Kidney epithelial cell (primary cell): ENCODE results near the gene TTC13. TPM values are rescaled to one million over a fixed set of nuclear protein-coding genes. Genes with fewer than 3 reads are reported as not detected.

Experiments
- DNase-seq: peaks from one replicate; pipeline ENCODE4 v3.0.0-alpha.2; 2010; ENCODE audit warnings: low read depth
- H3K27me3 ChIP-seq: 2 replicates; pipeline ENCODE4 v1.6.0; 2011; ENCODE audit warnings: low read length; ENCODE audit not compliant: control insufficient read depth, insufficient read depth
- H3K36me3 ChIP-seq: 2 replicates; pipeline ENCODE4 v1.5.1; 2011; ENCODE audit warnings: low read length; ENCODE audit not compliant: control insufficient read depth, insufficient read depth
- H3K4me3 ChIP-seq: 2 replicates; pipeline ENCODE4 v1.5.1; 2011; ENCODE audit warnings: low read depth, mild to moderate bottlenecking, control low read depth, low read length
- total RNA-seq: library from RNA; depleted of rRNA; stranded (reverse); fragments of >200 nt; gene quantifications from 2 replicates; pipeline ENCODE4 v1.2.3, GENCODE V29; 2015
- TF ChIP-seq, protein P1 (sequence below): IDR thresholded peaks from 2 replicates; pipeline ENCODE4 v1.5.1; 2011; ENCODE audit warnings: mild to moderate bottlenecking, moderate library complexity, low read length, control low read depth, inconsistent platforms; ENCODE audit not compliant: insufficient read depth, poor library complexity, severe bottlenecking

TTC13 gene
- total RNA-seq, 1 donor from 2014 or later: 8.3 TPM

DNA sequence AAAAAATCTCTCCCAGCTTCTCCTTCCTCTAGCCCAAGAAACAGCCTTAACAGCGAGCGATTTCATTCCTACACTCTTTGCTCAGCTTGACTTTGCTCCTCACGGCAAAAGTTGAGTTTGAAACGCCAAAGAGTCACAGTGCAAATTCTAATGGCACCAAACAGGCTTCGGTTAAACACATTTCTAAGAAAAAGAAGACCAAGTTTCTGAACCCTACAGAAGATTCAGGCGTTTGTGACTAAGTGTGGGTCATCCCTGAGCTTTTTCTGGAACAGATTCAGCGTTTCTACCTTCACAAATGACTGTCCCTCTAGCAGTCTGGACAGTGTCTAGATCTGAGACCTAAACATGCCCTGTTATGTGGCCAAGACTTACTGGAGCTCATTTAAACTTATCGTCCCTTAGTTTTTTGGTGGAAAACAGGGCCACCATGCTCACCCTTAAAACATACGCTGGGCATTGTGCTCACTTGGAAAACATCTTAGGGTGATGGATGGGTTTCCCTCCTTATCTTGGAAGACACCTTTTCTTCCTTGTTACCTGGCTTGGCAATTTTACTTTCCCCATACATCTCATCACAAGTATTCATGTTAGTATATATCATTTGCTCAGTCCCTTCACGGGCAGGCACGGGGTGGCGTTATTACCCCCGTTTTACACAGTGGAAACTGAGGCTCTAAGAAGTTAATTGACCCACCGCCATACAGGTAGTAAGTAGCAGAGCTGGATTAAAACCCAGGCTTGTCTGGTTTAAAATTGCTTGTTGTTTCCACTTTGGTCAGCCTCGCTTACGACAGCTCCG, 111.4 kb downstream of the TTC13 start:
- TF ChIP-seq, protein P1, sequence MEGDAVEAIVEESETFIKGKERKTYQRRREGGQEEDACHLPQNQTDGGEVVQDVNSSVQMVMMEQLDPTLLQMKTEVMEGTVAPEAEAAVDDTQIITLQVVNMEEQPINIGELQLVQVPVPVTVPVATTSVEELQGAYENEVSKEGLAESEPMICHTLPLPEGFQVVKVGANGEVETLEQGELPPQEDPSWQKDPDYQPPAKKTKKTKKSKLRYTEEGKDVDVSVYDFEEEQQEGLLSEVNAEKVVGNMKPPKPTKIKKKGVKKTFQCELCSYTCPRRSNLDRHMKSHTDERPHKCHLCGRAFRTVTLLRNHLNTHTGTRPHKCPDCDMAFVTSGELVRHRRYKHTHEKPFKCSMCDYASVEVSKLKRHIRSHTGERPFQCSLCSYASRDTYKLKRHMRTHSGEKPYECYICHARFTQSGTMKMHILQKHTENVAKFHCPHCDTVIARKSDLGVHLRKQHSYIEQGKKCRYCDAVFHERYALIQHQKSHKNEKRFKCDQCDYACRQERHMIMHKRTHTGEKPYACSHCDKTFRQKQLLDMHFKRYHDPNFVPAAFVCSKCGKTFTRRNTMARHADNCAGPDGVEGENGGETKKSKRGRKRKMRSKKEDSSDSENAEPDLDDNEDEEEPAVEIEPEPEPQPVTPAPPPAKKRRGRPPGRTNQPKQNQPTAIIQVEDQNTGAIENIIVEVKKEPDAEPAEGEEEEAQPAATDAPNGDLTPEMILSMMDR: no peak
- DNase-seq: no peak
- Histone ChIP-seq H3K4me3 (peak overlapping the region; percentile 91), H3K27me3 (no peaks in the 10 kb centered on the region), H3K36me3 (no peaks in the 10 kb centered on the region)

DNA sequence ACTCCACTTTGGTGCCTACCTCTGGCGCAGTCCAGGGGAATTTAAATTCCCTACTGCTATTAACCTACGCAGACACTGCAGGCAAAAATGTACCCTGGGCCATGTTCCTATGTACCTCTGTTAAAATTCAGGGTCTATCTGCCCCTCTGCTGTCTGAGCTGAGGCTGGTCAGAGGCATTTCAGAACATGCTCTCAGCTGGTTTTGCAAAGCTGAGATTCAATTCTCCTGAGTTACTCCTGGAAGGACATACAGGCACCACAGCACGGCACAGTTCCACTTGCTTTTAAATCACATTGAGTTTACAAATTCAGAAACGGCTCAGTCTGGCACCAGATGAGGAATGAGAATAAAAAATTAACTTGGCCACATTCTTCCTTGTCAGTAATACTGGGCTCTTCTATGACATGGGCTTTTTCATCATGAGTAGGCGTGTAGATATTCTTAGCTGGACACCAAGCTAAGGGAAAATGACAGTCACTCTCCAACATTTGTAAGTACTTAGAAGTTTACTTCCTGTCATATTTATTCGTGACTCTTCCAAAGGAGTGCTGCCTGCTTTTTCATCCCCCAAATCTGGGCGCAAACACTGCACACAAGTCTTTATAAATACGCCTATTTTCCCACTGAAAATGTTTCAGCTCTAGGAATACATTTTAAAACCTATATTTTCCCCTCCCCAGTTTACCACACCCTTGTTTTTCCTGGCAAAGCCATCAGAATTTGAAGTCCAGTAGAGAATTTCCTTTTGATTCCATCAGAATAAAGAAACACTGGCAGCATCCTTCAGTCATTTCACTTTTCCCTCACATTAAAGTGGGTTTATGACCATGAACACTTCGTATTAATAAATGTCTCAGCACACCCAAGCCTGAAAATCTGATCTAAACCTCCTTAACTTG, 112.2 kb downstream of the TTC13 start:
- TF ChIP-seq, protein P1: no peak
- no peaks in the 10 kb centered on the region for H3K36me3 ChIP-seq
- H3K27me3 ChIP-seq: no peaks in the 10 kb centered on the region
- DNase-seq: no peak
- peak overlapping the region; percentile 91 for H3K4me3 ChIP-seq

DNA sequence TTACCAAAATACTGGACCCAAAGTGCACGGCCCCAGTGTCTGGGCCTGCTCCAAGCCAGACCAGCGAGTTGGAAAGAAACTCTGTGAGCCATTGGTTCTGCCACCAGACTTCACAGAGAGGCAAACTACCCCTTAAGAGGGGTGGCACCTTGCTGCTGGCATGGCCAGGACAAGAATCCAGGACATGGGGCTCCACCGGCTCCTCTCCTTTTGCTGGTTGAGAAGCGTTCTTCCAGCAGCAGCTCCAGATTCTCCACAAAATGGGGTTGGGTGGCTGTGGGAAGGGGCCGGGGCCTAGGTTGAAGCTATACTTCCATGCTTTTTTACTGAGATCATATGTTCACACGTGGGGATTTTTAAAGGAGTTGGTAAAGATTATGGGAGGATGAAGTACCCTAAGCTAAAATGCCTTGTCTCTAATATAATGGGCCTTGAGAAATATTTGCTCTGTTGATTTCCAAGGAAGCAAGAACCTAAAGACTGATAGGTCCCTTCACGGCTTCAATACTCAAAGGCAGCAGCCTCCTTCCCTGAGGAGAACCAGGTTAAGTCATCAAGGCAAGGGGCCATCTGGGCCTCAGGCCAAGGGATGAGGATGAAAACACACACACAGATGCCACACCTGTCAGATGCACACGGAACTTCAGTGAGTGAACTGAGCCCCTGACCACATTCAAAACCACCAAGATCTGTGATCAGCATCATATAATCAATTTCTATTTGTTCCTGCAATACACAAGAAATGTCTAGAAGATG, 113.4 kb downstream of the TTC13 start:
- DNase-seq: no peak
- TF ChIP-seq, protein P1: no peak
- no peaks in the 10 kb centered on the region for H3K27me3 ChIP-seq

DNA sequence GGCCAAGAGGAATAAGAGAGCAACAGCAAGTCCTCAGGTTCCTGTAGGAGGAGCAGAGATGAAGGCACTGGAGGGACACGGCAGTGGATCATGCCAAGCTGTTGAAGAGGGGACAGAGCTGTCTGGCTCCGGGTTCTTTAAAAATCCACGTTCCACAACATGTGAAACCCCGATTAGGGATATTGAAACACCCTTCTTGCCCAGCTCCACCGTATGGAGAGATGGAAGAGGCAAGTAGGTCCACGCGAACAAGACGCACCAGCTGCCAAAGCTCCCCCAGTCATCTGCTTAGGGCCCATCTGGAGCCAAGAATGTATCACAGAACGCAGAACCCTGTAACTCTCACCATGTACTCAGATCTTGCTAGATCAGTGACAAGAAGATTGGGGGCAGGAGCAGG, 114.2 kb downstream of the TTC13 start:
- TF ChIP-seq, protein P1: no peak
- Histone ChIP-seq H3K4me3 (no peak overlapping the region), H3K36me3 (no peaks in the 10 kb centered on the region), H3K27me3 (no peaks in the 10 kb centered on the region)
- DNase-seq: no peak

More for the DNA sequence above, 113.4 kb downstream of the TTC13 start:
- H3K36me3 ChIP-seq: no peaks in the 10 kb centered on the region
- H3K4me3 ChIP-seq: no peak overlapping the region

DNA sequence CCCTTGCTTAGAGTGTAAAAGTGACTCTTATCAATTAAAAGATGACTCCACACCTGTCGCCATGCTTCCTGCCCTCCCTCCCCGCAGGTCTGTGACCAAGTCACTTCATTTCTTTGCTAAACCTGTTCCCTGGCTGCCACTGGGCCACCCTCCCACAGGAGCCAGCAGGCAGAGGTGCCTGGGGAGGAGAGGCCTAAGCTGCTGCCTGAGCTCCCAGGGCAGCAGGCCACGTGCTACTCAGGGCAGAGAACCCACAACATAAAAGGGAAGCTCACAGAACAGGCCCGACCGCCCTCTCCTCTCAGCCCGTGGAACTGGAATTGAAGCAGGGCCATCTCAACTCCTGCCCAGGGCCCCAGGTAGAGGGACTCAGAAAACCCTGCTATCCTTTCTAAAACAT, 115.2 kb downstream of the TTC13 start:
- Histone ChIP-seq H3K36me3 (no peaks in the 10 kb centered on the region), H3K4me3 (no peak overlapping the region), H3K27me3 (no peaks in the 10 kb centered on the region)
- TF ChIP-seq, protein P1: no peak
- DNase-seq: no peak
